ENCODE results near the gene PRLR. TPM values are rescaled to one million over a fixed set of nuclear protein-coding genes. Genes with fewer than 3 reads are reported as not detected.

PRLR gene
- total and polyA plus RNA-seq, 10 donors: 0.02 to 0.82 (median 0.26) TPM

DNA sequence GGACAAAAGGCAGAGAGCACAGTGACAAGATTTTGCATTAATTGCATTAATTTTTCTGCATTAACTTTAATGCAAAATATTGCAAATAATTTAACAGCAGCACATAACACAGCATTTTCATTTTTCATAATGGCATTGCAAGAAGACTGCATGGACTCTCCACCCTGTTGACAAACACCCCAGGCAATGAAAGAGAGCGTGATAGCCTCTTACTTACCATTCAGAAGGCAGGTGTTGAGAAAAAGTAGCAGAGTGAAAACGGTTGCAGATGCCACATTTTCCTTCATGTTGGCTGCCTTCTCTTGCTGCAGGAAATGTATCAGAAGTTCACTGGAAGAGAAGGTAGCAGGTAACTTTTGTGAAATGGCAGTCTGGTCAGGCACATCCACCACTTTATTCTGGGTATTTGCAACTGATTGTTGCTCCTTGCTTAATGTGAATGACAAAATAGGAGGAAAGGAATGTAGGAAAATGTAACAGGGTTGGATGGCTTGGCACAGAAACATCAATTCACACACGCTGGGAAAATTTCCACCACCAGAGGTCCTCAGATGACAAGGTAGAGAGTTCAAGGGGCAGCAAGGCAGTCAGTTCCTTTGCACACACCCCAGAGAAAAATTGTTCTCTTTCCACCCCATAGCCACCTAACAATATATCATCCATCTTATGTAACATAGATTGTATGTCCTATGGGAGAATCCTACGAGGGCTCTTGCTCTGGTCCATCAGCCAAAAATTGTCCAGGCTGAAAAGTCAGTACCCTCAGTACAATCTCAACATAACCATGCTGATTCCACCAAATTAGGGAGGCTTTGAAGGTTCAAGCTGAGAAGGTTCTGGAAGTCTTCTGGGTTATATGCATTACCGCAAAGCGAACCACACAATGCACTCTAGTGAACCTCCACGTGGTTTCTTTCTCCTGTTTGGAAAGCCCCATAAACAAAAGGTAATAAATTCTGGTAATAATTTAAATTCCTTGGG, 140.7 kb downstream of the PRLR start:
- intact Hi-C loops (cut with DNase I; ENCODE audit: low total_unique reads): loop anchor here (5.0 to 10.0 kb wide), 2 partner anchors 95 to 838 kb away; no protein-coding TSS in a partner anchor
- H3K36me3 ChIP-seq: no peaks in the 10 kb centered on the region
- 61 to 73% (median 66%) methylated on average over 7 of the region's 7 CpGs for WGBS, 5 donors
- TF ChIP-seq POLR2A (IDR thresholded peaks at IDR 0.05) (no peak), POLR2AphosphoS5 (IDR thresholded peaks at IDR 0.05) (no peak)
- TF ChIP-seq, protein P1, sequence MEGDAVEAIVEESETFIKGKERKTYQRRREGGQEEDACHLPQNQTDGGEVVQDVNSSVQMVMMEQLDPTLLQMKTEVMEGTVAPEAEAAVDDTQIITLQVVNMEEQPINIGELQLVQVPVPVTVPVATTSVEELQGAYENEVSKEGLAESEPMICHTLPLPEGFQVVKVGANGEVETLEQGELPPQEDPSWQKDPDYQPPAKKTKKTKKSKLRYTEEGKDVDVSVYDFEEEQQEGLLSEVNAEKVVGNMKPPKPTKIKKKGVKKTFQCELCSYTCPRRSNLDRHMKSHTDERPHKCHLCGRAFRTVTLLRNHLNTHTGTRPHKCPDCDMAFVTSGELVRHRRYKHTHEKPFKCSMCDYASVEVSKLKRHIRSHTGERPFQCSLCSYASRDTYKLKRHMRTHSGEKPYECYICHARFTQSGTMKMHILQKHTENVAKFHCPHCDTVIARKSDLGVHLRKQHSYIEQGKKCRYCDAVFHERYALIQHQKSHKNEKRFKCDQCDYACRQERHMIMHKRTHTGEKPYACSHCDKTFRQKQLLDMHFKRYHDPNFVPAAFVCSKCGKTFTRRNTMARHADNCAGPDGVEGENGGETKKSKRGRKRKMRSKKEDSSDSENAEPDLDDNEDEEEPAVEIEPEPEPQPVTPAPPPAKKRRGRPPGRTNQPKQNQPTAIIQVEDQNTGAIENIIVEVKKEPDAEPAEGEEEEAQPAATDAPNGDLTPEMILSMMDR (IDR thresholded peaks at IDR 0.05 in 8 of 11, conservative IDR thresholded peaks at IDR 0.05 in 3 of 11): peak in 10 of 11 experiments; percentile 32 to 69 (median 63)
- H3K27me3 ChIP-seq (replicated peaks in 1 of 7): no peaks in the 10 kb centered on the region
- no peak overlapping the region for H3K27ac ChIP-seq
- no peak for DNase-seq
- peaks cover 0 to 3% (median 0%) of the 10 kb centered on the region in 6 donors for H3K4me1 ChIP-seq
- no peak overlapping the region for H3K4me3 ChIP-seq
- H3K9me3 ChIP-seq: no peaks in the 10 kb centered on the region

DNA sequence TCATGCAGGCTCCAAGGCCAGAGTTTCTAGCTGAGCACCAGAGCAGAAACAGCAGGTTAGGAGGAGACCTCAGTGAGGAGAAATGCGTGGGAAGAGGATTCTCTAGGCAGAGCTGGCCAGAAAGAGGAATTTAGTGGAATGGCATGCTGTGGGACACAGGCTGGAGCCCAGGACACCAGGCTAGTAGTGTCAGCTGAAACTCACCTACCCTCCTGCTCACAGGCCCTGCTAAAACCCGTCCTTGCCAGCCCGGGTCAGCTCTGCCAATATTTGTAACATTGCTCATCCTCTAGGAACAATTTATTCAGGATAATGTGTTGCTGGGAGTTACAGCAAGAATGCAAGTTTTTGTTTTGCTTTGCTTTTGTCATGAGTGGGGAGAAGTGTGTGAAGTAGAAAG, 142.3 kb downstream of the PRLR start:
- DNase-seq: no peak
- Histone ChIP-seq H3K9me3 (no peaks in the 10 kb centered on the region), H3K4me3 (no peak overlapping the region), H3K27me3 (replicated peaks in 1 of 7) (no peaks in the 10 kb centered on the region), H3K27ac (no peak overlapping the region), H3K36me3 (no peaks in the 10 kb centered on the region), H3K4me1 (peaks cover 0 to 3% (median 0%) of the 10 kb centered on the region in 6 donors)
- WGBS, 5 donors: 67 to 82% (median 72%) methylated on average over 3 of the region's 3 CpGs
- TF ChIP-seq, protein P1 (IDR thresholded peaks at IDR 0.05 in 8 of 11, conservative IDR thresholded peaks at IDR 0.05 in 3 of 11): no peak
- TF ChIP-seq POLR2A (IDR thresholded peaks at IDR 0.05) (no peak), POLR2AphosphoS5 (IDR thresholded peaks at IDR 0.05) (no peak)
- intact Hi-C loops (cut with DNase I; ENCODE audit: low total_unique reads): no loop called here

DNA sequence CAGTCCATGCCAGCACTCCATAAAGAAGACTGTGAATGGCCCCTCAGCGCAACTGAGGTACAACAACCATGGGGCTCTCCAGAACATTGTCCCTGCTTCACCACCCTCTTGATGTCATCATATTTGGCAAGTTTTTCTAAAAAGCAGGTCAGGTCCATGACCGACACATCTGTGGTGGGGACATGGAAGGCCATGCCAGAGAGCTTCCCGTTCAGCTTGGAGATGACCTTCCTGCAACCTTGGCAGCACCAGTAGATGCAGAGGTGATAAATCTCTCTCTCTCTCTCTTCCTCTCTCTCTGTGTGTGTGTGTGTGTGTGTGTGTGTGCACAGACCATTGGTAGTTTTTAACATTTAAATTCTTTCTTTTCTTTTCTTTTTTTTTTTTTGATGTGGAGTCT, 147.1 kb downstream of the PRLR start:
- no peaks in the 10 kb centered on the region for H3K27me3 ChIP-seq (replicated peaks in 1 of 7)
- no peak for DNase-seq
- H3K36me3 ChIP-seq: no peaks in the 10 kb centered on the region
- no peaks in the 10 kb centered on the region for H3K4me1 ChIP-seq
- WGBS, 5 donors: 70 to 92% (median 76%) methylated on average over 3 of the region's 3 CpGs
- TF ChIP-seq POLR2AphosphoS5 (IDR thresholded peaks at IDR 0.05) (peak in 1 of 3 donors; percentile 64), POLR2A (IDR thresholded peaks at IDR 0.05) (no peak)
- TF ChIP-seq, protein P1 (IDR thresholded peaks at IDR 0.05 in 8 of 11, conservative IDR thresholded peaks at IDR 0.05 in 3 of 11): no peak
- no peak overlapping the region for H3K27ac ChIP-seq
- H3K4me3 ChIP-seq: no peak overlapping the region
- intact Hi-C loops (cut with DNase I; ENCODE audit: low total_unique reads): no loop called here
- H3K9me3 ChIP-seq: peaks cover 0 to 6% (median 0%) of the 10 kb centered on the region in 8 donors

DNA sequence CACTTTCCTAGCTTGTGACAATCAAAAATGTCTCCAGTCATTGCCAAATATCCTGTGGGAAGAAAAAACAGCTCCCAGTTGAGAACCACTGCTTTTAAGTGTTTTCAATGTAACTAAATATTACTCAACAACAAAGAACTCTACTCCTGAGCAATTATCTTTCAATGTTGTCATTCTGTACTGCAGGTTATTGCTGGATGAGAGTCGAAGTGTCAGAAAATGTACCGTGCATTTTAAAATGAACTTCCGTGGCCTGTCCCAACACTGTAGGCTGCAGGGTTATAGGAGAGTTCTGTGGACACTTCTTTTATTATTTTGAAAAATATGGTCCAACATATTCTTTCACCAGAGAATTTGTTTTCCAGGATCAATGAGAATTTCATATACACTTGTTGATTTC, 147.8 kb downstream of the PRLR start:
- Histone ChIP-seq H3K4me1 (no peaks in the 10 kb centered on the region), H3K27ac (no peak overlapping the region), H3K4me3 (no peak overlapping the region), H3K36me3 (no peaks in the 10 kb centered on the region), H3K9me3 (peaks cover 0 to 6% (median 0%) of the 10 kb centered on the region in 8 donors), H3K27me3 (replicated peaks in 1 of 7) (no peaks in the 10 kb centered on the region)
- WGBS, 5 donors: 87 to 94% (median 92%) methylated on average over 3 of the region's 3 CpGs
- no peak for TF ChIP-seq POLR2A (IDR thresholded peaks at IDR 0.05)
- intact Hi-C loops (cut with DNase I; ENCODE audit: low total_unique reads): no loop called here
- DNase-seq: no peak
